NCI-H82 treated with DMSO at 0.1 percent for 48 hours (cell line): ENCODE data around the gene LILRB5.
"Not testable (repeated sequence)": the region's sequence is repeated elsewhere in the genome, so short reads cannot be mapped to it uniquely, and the experiment has no call there.

Experiments used
- DNase-seq: peaks from one replicate; lab custom pipeline; 2025; ENCODE audit not compliant: unreplicated experiment; lab: John Stamatoyannopoulos, UW

LILRB5 gene

DNA sequence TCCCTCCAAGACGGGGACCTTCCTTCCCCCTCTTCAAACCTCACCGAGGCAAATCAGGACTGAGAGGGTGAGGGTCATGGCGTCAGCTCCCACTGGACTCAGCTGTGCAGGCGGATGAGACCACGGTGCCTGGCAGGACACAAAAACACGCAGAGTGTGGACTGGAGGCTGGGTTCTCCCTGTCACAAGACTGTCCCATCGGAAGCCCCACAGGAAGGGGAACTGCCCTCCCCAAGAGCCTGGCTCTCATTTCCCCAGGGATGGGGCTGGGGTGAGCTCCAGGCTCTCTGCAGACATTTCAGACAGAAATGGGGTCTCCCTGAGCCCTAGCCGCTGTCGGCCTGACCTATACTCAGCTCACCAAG, at the start of gene LILRB5:
LILRB5 (minus strand) TSS at position 158 of the 365 bp plus-strand sequence; CDS start at position 78, 80 bp downstream.
- DNase-seq = no peak

DNA sequence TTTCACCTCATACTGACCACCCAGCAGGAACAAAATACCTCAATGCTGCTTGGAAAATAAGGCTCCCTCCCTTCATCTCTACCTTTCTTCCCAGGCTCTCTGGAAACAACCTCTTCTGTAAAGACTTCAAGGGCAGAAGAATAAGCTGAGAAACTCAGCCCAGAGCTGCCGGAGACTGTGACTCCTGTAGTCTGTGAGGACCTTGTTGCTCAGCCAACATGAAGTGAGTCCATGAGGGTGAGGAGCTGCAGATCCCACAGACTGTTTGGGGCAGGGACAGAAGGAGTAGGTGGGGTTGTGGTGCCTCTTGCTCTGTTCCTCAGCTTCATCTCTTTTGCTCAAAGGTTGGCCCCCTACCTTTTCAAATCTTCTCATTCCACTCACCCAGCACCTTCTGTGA, 48.1 kb upstream of the LILRB5 start:
- DNase-seq = no peak

DNA sequence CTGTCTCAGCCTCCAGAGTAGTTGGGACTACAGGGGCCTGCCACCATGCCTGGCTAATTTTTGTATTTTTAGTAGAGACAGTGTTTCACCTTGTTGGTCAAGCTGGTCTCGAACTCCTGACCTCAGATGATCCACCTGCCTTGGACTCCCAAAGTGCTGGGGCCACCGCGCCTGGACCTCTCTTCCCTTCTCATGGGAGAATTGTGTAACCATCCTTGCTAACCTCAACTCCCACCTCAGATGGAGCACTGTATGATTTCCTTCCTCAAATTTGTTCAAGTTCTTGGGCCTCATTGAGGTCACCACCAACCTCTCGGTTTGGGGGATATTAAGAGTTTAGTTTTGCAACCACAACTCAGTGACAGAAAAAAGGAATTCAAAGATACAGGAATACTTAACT, 45.2 kb upstream of the LILRB5 start:
- DNase-seq = no peak

DNA sequence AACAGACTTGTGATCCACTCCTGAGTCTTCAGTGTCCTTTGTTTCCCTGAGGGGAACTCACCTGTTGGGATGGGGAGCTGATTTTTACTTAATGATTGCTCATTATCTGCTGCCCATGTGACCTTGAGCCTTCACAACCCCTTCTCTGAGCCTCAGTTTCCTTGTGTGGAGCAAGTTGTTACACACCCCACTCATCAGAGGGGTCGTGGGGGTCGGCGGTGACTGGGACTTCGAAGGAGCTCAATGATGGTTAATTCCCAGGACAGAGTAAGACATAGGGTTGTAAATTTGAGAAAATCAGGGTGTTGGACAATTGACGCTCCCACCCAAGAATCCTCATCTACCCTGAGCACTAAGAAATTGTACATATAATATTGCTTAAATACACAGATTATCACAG, 42.4 kb upstream of the LILRB5 start:
- no peak for DNase-seq

DNA sequence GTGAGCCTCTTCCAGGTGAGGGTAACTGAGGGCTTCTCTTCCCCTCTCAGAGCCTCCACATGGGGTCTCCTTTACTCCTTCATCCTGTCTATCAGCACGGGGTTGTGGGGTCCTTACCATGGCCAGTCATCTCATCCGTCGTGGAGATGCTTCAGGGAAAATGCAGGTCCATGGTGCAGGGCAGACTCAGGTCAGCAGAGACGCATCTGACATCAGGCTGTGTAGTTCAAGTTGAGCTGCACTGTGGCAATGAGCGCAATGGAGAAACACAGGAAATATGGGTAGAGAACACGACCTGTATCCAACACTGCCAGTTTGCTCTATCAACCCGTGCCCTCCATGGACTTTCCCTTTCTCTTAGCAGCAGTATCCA, 42.0 kb upstream of the LILRB5 start:
- no peak for DNase-seq

DNA sequence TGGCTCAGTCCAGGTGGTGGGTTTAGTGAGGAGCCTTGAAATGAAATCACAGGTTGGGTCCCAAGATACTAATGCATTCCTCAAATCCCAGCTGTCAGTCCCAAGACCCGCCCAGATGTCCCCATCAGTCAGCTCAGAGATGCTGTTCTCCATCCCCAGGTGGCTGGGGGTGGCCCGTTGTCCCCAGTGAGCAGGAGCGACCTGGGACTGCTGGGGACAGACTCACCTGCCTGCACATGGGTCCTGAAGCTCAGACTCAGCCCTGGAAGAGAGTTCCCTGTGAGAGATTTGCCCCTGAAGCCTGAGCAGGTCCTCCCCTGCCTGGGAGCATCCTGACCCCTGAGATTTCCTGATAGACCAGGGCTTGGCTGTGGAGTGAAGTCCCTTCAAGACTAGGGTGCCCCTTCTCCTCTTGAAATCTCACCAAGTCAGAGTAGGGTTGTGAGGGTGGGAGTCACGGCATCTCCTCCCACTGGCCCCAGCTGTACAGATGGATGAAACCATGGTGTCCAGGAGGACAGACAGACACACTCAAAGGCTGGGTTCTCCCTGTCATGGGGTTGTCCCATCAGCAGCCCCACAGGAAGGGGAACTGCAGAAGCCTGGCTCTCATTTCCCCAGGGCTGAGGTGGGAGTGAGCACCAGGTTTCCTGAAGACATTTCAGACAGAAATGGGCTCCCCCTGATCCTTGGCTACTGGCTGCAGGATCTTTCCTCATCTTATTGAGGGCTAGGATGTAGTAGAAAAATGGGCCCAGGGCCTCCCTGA, 41.5 kb upstream of the LILRB5 start:
- DNase-seq = no peak

DNA sequence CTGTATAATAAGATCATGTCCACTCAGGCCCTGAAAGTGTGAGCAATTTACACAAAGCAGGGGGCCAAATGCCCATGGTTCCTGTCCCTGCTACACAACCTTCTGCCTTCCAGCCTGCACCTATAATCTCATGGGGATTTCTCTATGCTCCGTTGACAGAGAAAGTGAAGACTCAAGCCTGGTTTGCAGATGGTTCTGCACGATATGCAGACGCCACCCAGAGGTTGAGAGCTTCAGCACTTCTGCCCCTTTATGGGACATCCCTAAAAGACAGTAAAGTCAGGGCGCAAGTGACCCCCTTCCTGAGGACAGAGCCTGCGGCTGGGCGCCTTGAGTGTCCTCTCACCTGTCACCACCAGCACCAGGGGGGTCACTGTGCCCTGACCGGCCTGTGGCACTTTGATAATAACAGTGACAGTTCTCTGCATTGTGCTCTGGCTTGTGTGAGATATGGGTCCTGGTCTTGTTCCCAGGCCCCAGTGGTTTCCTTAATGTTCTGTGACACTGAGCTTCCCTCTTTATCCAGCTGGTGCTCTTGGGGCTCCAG, 40.8 kb upstream of the LILRB5 start:
- DNase-seq = no peak

DNA sequence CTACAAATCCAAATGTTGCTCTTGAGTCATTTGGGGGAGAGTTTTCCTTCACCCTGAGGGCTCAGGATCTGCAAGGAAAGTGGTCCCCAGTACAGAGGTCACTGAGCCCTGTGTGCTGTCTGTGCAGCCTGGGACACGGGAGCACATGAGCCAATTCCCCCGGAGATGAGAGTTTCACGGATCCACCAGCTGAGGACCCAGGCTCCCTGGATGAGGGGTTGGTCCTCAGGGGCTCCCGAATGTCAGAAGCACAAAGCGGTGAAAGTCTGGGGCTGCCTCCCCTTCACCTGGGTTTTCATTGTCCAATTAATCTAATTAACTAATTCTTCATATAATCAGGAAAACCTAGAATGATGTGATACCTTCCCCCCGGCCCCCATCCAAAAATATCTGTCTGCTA, 37.5 kb upstream of the LILRB5 start:
- no peak for DNase-seq

DNA sequence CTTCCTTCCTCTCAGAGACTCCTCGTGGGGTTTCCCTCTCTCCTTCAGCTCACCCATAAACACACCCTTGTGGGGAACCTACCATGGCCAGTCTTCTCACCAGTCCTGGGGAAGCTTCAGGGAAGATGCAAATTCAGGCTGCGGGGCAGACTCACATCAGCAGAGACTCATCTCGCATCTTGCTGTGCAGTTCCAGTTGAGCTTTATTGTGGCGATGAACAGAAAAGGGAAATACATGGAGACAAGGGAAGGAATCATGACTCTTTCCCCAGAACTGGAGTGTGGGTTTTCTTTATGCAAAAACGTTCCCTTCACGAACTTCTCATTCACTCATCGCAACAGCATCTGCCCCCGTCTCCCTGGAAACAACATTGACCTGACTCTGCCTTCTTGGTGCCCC, 32.1 kb upstream of the LILRB5 start:
- DNase-seq = not testable (repeated sequence)

DNA sequence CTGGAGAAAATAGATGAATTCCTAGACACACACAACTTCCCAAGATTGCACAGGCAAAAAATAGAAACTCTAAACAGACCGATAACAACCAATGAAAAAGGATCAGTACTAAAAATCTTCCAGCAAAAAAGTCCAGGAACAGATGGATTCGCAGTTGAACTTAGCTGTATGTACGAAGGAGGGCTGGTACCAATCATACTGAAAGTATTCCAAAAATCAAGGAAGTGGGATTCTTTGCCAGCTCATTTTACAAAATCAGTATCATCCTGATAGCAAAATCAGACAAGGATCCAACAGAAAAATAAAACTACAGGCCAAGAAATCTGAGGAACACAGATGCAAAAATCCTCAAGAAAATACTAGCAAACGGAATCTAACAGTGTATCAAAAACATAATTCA, 30.4 kb upstream of the LILRB5 start:
- DNase-seq = no peak

DNA sequence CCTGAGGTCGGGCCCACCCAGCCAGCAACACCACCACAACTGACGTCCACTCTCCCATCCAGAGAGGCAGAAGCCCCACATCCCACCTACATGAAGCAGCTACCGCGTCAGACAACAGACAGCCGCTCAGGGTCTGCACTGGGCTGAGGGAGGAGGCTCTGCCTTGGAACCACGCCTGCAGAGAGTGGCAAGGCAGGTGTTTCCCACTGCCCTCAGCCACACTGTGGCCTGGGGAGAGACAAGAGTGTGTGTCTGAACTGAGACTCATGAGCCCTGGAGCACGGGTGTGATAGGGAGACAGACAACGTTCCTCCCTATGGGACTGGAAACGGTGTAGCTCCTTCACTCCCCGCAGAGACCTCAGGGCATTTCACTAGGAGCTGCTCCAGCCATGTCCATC, 29.2 kb upstream of the LILRB5 start:
- not testable (repeated sequence) for DNase-seq

DNA sequence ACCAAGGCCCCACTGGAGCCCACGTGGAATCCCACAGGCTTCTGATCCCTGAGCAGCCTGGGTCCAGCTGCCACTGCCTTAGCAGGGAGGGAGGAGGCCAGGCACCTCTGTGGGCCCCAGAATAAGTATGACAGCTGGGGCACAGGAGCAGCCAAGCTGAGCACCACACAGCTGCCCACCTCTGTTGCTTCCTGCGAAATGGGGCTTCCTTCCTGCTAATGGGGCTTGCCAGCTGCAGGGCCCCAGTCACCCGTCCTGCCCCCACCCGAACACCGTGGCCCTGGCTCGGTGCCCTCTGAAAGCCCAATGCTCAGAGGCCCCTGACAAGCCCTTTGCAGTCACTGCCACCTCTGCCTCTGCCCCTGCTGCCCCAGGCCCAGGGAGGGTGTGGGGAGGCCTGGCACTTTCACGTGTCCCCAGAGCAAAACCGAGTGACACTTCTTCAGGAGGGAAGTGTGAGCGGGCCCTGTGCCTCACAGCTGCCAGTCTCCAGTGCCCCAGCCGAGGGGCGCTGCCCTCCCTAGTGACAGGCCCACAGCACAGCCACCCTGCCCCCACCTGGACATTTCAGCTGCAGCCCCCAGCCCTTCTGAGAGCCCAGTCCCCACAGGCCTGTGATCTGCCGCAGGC, 28.5 kb upstream of the LILRB5 start:
- not testable (repeated sequence) for DNase-seq

DNA sequence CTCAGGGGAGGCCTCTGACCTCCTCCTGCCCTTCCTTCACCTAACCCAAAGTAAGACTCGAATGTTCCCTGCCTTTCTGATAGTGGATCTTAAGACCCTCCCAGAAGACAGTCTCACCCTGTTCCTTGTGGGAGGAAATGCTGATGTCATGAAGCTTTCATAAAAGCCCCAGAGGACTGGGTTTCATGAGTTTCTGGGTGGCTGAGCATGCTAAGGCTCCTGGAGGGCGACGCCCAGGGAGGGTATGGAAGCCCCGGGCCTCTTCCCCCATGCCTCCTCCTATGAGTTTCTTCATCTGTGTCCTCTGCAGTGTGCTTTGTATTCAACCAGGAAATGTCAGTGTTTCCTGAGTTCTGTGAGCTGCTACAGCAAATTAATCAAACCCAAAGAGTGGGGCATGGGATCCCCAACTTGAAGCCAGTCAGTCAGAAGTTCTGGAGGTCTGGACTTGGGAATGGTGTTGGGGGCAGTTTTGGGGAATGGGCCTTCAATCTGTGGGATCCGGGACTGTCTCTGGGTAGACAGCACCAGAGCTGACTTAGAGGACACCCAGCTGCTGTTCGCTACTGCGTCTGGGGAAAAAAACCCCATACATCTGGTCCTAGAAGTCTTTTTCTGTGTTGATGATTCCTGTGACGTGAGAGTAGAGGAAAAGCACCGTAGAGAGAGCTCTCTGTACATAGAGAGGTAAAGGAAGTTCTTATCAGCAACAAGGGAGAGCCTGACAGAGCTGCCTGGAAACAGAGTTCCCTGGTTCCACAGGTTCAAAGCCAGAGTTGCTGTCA, 25.8 kb upstream of the LILRB5 start:
- DNase-seq = no peak

DNA sequence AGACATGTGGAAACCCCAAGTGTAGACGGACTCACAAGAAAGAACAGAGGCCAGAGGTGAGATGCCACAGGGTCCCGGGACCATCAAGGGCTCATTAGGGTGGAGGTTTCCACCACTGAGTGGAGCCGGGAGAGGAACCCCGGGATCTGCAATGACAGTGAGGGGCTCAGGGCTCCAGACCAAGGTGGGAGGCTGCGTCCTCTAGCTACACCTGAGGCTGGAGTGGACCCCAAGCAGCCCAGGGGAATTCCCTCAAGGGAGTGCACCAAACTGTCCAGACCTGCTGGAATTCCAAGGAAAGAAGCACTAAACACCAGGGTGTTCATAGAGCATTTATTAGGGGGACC, 24.6 kb upstream of the LILRB5 start:
- not testable (repeated sequence) for DNase-seq

DNA sequence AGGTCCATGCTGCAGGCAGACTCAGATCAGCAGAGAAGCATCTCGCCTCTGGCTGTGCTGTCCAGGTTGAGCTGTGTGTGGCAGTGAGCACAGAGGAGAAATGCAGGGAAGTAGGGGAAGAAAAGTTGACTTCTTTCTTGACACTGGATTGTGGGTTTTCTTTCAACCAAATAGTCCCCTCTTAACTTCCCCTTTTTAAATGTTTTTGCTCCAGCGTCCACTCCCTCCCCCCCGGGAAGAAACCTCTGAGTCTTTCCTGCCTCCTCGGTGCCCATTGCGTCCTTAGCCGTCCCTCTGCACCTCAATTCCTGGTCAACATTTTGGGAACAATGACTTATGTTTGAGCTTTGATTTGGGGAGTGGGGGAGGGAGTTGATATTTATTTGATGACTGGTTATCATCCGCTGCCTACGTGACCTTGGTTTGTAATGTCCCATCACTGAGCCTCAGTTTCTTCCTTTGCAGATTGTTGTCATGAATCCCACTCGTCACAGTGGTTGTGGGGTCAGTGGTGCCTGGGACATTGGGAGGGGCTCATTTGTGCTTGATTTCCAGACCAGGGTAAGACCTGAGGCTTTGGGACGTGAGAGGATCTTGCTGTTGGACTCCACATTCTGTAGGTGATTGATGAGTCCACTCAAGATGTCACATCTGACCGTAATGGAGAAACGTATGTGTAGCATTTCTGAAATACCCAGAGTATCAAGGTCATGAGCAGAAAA, 24.1 kb upstream of the LILRB5 start, which contains the start of gene LILRB2:
LILRB2 (minus strand) TSS at position 104 of the 722 bp plus-strand sequence. CDS start 614 bp downstream, outside the sequence.
- no peak for DNase-seq

DNA sequence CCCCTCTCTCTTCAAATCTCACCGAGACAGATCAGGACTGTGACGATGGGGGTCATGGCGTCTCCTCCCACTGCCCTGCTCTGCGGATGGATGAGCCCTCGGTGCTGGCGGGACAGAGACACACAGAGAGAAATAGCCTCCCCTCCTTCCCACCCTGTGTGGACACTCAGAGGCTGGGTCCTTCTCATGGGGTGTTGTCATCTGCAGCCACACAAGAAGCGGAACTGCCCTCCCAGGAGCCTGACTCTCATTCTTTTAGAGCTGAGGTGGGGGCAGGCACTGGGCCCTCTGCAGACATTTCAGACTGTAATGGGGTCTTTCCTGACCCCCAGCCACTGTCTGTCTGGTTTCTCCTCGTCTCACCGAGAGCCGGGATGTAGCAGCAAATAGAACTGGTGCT, 23.4 kb upstream of the LILRB5 start:
- DNase-seq = not testable (repeated sequence)

DNA sequence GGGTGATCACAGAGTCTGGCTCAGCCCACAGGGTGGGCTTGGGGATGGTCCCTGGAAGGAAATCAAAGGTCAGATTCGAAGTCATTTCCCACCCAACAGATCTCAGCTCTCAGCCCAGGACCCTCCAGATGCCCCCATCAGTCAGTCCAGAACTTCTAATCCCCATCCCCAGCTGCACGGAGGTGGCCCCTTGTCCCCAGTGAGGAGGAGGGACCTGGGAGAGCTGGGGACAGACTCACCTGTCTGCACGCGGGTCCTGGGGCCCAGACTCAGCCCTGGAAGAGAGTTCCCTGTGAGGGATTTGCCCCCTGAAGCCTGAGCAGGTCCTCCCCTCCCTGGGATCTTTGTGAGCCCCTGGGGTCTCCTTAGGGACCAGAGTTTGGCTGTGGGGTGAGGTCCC, 23.0 kb upstream of the LILRB5 start:
- not testable (repeated sequence) for DNase-seq

DNA sequence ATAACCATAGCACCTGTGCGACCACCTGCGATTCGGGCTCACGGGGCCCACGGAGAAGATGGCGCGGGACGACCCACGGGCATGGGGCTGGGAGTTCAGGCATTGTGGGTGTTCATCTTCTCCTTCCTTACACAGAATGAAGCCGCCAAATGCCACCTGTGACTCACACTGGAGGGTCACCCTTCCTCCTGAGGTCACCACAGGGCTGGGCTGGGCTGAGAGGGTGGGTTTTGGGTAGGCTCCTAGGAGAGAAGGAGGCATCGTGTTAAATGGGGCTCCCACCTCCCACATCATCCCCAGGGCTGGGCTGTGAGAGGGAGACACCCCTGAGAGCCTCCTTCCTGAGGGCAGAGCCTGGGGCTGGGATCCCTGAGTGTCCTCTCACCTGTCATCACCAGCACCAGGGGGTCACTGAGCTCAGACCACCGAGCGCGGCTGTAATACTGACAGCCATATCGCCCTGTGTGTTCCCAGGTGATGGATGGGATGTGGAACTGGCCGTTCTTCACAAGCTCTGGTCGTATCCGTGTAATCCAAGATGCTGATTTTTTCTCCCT, 22.4 kb upstream of the LILRB5 start:
- no peak for DNase-seq

DNA sequence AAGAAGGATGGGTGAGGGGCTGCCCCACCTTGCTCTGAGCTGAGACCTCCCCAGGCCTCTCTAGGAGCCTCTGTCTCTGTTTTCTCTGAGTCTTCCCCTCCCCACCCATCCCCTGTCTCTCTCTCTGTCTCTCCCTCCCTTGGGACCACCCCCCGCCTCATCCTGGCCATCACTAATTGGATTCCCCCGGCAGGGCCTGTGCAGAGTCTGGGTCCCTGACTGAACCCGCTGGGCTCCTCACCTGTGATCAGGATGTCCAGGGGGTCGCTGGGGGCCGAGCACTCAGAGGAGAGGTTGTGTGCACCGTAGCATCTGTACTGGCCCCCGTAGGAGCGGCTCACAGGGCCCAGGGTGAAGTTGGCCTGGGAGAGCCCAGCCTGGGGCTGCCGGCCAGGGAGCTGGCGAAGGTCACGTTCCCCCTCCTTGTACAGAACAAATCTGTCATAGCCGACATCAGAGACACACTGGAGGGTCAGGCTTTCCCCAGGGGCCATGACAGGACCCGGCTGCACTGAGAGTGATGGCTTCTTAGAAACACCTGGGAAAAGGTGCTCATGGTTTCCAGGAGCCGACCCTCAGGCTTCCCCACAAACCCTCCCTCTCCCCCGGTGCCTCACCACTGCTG, 21.6 kb upstream of the LILRB5 start:
- DNase-seq = not testable (repeated sequence)

DNA sequence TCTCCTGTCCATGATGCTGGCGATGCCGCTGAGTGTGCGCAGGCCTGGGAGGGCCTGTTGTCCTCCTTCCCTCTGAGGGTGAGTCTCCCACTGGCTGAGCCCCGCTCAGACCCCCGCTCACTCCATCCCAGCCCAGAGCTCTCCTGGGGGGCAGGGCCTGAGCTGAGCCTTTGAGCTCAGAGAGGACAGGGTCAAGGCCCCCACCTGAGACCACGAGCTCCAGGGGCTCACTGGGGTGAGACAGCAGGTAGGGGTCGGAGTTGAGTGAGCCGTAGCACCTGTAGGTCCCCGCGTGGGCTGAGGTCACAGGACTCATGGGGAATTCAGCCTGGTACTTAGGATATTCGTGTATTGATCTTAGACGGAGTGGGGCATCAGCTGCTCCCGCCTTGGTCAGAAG, 21.0 kb upstream of the LILRB5 start:
- DNase-seq = not testable (repeated sequence)
